Stimulated activated CD8-positive, alpha-beta memory T cell treated with anti-CD3 and anti-CD28 coated beads, Interleukin-4, amount 100 ng/mL, for 48 hours (primary cell): ENCODE measurements around the gene SLC29A2.
"Not testable (repeated sequence)": the region's sequence is repeated elsewhere in the genome, so short reads cannot be mapped to it uniquely, and the experiment has no call there.

Source experiments
- DNase-seq: peaks from one replicate; pipeline ENCODE4 v3.0.0-alpha.2; 2020

SLC29A2 gene

DNA sequence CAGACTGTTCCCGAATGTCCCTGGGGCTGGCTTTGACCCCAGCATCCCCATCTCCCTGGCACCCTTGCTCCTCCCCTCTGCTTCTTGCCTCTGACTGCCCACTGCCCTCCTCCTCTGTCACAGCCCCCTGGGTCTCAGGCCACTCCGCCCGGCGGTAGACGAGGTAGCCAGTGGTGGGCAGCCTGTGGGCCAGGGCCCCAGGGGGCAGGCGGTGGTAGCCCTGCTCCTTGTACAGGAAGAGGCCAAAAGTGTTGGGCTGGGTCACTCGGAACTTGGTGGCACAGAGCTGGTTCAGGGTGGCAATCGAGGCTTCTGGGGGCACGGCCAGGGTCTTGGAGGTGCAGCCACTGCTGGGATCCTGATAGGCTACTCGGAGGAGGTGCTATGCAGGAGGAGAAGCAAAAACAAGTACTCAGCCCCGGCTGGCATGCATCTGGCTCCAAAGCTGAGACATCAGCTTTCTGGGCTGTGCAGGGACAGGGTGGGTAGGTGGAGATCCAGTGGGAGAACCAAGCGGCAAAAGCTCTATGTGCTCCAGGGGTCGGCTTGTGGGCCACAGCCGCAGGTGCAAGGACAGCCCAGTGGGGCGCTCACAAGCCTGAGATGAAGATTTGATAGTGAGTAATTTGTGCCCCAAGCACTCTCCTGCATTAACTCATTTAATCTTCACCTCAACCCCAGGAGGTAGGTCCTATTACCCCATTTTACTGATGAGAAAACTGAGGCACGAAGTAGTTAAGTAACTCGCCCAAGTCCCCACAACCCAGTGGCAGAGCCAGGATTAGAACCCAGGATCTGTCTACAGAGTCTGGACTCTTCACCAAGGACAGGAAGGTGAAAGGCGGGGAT is 39.0 kb downstream of the SLC29A2 start:
- DNase-seq: no peak

DNA sequence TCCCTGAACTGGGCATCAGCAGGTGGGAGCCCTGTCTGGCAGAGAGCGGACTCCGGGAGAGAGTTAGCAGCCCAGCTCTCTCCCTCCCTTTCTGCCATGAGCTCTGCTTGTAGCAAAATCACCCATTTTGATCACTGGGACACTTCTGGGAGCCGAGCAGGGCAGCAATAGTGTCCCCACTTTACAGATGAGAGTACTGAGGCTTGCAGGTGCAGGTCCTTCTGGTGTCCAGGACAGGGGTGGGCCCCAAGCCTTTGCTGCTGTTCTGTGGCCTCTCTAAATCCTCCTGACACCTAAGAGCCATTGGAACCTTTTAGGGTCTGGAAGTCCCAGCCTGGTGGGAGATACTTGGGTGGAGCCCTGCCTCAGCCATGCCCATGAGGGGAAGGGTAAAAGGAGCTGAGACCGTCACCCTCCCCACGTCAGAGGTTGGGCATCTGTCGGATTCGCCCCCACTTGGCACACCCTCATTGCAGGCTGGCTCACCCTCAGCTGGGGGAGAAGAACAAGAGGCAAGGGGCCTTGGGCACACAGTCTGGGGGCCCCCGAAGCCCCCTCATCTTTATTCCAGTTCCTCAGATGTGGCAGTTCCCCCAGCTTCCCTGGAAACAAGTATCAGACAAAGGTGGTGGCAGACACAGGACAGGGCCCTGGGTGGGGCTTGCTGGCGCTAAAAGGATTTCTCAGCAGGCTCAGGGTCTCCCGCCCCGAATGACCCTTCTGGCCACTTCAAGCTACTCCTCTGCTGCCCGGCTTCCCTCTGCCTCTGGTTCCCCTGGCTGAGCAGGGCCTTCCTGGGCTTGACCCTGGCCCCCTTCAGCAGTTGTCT is 39.8 kb downstream of the SLC29A2 start:
- DNase-seq: no peak

DNA sequence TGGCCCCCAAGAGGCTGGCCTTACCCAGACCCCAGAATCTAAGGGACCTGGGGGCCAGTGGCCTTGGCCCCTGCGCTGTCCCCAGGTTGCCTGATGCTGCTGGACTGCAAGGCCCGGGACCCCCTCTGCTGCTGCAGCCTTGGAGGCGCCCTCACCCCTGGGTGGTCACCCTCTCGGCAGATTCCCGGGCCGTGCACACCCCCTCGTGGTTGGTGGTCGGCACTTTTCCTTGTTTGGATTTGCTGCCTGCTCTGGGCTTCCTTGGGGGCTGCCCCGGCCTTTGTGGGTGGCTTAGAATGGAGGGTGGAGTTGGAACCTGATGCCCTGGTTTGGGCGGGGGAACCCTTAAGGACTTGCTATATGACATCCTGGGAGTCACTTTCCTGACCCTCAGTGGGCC is 40.6 kb downstream of the SLC29A2 start:
- DNase-seq: no peak

DNA sequence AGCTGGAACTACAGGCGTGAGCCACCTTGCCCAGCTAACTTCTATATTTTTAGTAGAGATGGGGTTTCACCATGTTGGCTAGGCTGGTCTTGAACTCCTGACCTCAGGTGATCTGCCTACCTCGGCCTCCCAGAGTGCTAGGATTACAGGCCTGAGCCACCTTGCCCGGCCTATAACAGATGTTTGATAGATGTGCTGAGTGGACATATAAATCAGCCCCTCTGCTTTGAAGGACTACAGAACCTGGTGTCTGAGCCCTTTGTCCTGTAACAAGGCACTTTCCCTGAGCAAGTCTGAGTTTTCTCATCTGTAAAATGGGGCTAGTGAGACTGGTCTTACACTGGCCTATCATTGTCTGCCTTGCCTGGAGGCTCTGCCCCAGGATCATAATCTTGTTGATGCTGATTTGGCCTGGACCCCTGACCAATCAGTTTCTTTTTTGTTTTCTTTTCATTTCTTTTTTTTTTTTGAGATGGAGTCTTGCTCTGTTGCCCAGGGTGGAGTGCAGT is 42.3 kb downstream of the SLC29A2 start:
- no peak for DNase-seq

DNA sequence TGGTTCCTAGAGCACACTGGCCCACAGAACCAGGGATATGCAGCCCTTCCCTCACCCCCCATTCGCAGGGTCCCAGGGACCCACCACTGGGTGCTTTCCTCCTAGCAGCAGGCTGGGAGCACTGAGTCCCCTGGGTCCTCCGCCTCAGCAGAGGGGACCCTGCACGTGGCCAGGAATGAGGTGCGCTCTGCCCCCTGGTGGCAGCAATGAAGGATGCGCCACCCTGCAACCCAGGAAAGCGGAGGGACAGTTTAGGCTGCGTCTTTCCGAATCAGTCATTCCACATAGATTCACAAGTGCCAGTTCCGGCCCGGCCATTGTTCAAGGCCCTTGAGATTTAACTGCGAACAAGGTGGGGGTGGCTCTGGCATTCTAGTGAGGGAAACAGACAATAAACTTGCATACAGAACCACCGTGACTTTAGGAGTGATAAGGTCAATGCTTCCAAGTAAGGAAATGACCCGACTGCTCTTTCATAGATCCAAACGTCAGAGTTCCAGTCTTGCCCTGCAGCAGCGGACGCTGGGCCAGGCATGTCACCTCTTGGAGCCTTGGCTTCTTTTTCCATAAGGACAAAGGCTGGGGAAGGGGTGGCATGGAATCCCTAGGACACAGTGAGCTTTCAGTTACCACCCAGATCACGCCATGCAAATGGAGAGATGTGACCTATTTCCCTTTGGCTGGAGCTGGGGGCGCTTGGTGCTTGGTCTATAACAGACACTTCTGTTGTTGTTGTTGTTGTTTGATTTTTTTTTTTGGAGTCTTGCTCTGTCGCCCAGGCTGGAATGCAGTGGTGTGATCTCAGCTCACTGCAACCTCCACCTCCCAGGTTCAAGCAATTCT is 43.0 kb downstream of the SLC29A2 start:
- peak; percentile 89 for DNase-seq

DNA sequence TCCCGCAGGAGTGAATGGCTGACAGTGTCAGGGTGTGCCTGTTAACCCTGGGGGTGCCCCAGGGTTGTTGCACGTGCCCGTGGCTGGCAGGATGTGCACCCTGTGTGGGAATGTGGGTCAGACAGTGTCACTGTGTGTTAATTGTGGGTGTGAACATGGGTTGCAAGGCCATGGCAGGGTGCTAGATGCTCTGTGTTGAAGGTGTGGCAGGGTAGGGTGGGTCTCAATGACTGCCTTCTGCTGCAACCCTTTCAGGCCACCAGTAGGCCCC is 43.6 kb downstream of the SLC29A2 start:
- DNase-seq: no peak

DNA sequence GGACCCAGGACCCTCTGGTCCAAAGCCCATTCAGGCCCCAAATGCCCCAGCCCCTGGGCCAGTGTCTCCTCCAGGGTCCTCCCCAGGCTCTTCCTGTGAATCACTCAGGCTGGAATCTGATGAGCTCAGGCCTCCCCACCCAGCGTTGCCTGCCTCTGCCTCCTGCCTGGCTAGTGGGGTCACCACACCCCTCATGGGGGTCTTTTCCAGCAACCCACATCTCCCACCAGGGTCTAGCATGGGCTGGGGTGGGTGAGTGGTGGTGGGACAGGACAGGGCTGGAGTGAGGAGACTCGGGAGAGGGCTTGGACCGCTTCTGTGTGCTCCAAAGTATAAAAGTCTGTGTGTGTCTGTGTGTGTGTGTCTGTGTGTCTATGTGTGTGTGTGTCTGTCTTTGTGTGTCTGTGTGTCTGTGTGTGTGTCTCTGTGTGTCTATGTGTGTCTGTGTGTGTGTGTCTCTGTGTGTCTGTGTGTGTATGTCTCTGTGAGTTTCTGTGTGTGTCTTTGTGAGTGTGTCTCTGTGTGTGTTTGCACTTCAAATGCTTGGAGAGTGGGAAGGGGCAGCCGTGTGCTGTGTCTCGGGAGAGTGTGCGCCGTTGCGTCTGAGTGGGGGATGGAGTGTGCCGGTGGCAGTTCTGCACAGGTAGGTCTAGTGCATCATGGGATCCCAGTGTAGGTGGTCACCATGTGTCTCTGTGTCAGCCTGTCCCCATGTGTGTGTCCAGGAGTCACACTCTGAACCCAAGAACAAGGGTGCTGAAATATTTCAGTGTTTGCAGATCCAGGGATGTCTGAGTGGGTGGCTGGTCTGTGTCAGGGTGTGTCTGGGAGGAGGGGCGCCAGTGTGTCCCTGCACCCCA is 44.2 kb downstream of the SLC29A2 start:
- DNase-seq: no peak

DNA sequence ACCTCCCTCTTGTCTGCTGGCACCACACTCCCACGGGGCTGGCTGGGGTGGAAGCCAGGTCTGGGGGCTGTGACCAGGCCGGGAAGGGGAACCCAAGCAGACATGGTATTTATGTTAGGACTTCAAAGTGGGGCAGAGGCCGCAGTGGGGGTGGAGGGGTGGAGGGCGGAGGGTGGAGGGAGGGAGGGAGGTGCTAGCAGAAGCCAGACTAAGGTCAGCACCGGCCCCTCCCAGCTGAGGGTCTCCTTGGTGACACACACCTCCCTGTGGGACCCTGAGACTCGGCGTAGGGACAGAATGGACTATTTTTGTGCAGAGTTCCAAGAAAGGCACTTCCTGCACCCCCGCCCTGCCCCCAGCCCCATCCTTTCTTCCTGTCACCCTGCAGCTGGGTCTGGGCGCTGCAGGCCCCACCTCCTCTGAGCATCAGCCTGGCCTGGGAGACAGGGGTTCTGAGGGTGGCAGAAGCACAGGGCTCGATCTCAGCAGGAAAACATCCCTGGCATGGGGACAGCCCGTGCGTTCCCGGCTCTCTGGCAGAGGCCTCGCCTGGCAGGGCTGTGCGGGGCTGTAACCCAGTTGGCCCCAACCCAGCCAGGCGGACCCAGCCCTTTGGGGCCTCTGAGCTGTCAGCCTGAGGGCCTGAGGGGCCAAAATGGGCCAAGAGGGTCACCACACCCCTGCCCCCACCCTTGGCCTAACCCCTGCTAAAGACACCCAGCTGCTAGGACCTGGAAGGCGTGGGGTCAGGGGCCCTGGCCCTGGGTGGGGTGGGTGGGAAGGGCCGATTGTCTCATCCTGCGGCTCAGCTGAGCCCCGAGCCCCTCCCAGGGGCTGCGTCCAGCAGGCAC is 45.1 kb downstream of the SLC29A2 start:
- DNase-seq: no peak

DNA sequence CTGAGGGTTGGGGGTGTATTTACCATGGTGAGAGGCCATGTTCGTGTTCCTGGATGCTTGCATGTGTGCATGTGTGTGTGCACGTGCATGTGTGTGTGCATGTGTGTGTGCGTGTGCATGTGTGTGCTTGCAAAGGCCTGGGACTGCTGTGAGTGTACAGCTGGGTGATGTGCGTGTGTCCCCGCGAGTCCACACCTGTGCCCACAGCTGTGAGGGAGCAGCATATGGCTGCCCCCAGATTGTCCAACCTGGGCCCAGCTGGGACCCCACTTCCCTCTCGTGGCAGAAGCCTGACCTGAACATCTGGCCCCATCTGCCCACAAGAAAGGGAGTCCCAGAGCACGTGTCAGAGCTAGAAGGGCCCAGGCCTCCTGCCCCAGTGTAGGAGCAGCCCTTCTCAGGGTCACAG is 46.3 kb downstream of the SLC29A2 start:
- no peak for DNase-seq

DNA sequence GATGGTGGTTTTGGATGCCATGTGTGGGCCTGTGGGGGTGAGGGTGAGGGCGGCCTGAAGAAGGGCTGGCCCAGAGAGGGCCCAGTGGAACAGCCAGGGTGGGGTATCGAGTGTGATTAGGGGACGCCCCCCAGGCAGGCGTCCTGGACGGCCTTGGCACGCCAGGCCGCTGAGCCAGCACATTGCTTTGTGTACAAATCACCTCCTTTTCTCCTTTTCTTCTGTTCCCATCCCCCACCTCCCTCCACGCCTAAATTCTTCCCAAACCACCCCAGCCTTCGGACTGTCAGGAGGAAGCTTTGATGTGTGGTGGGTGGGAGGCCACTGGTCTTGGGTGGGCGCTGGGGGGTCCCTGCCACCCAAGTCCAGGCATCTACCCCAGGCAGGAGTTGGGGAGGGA is 46.9 kb downstream of the SLC29A2 start:
- no peak for DNase-seq

DNA sequence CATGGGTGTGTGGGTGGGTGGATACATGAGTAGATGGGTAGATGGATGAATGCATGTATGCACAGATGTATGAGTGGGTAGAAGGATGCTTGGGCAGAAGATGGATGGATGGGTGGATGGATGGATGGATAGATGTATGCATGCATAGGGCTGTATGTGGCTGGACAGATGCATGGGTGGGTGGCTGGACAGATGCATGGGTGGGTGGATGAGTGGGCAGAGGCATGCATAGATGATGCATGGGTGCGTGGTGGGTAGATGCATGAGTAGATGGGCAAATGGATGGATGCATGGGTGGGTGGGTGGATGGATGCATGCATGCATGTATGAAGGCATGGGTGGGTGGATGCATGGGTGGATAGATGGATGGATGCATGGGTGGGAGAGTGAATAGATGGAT is 47.9 kb downstream of the SLC29A2 start:
- no peak for DNase-seq

DNA sequence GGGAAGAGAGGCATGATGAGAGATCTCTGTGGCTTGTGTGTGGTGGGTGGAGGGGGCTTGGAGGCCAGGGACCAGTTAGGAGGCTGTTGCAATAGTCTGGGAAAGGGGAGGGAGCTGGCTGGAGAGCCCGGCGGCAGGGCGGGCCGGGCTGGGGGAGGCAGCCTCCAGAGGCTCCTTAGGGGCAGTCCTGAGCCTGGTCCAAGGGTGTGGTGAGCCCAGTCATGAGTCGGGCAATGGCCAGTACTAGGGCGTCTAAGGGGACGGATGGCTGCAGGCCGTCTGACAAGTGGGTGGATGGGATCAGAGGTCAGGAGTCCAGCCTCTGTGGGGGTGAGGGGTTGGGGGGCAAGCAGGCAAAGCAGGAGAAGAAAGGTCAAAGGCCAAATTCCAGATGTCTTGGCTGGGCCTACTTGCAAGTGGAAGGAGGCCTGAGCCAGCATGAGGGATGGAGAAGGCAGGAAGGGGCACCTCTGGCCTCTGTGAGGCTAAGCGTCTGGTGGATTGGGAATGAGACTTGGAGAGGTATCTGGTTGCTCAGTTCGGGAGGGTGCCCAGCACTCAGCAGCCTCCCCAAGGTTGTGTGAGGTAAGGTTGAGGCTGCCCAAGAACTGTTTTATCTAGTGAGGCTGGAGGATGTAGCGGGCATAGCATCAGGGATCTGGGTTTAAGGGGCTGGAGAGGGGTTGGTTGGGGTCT is 48.7 kb downstream of the SLC29A2 start:
- no peak for DNase-seq

DNA sequence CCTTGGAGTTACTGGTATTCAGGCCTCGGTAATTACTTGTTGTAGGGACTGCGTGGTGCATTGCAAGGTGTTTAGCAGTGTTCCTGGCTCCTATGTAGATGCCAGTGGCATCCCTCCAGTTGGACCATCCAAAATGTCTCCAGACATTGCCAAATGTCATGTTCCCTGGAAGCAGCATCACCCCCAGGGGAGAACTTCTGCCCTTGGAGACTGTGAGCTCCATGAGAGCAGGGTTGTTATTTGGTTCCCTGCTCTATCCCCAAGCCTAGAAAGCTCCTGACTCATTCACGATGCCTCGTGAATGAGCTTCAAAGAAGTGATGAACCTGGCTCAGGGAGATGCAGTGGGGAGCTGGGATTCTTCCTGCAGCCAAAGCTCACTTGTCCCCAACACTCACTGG is 50.0 kb downstream of the SLC29A2 start:
- DNase-seq: no peak

DNA sequence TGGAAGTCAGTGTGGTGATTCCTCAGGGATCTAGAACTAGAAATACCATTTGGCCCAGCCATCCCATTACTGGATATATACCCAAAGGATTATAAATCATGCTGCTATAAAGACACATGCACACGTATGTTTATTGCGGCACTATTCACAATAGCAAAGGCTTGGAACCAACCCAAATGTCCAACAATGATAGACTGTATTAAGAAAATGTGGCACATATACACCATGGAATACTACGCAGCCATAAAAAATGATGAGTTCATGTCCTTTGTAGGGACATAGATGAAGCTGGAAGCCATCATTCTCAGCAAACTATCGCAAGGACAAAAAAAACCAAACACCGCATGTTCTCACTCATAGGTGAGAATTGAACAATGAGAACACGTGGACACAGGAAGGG is 50.8 kb downstream of the SLC29A2 start:
- not testable (repeated sequence) for DNase-seq

DNA sequence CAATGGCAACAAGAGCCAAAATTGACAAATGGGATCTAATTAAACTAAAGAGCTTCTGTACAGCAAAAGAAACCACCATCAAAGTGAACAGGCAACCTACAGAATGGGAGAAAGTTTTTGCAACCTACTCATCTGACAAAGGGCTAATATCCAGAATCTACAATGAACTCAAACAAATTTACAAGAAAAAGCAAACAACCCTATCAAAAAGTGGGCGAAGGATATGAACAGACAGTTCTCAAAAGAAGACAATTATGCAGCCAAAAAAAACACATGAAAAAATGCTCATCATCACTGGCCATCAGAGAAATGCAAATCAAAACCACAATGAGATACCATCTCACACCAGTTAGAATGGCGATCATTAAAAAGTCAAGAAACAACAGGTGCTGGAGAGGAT is 51.3 kb downstream of the SLC29A2 start:
- DNase-seq: not testable (repeated sequence)

DNA sequence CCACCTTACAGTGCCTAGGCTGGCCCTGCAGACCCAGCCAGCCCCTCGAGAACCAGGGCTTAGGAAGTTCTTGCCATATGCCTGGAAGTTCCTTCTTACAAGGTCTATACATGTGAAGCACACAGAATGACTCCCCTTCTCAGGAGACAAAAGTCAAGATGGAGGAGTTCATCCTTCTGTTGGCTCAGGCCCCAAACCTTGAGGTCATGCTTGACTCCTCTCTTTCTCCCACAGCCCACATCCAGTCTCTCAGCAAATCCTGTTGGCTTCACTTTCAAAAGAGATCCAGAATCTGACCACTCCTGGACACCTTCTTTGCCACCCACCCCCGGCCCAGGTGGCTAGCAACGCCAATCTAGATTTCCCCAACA is 53.0 kb downstream of the SLC29A2 start:
- DNase-seq: no peak

DNA sequence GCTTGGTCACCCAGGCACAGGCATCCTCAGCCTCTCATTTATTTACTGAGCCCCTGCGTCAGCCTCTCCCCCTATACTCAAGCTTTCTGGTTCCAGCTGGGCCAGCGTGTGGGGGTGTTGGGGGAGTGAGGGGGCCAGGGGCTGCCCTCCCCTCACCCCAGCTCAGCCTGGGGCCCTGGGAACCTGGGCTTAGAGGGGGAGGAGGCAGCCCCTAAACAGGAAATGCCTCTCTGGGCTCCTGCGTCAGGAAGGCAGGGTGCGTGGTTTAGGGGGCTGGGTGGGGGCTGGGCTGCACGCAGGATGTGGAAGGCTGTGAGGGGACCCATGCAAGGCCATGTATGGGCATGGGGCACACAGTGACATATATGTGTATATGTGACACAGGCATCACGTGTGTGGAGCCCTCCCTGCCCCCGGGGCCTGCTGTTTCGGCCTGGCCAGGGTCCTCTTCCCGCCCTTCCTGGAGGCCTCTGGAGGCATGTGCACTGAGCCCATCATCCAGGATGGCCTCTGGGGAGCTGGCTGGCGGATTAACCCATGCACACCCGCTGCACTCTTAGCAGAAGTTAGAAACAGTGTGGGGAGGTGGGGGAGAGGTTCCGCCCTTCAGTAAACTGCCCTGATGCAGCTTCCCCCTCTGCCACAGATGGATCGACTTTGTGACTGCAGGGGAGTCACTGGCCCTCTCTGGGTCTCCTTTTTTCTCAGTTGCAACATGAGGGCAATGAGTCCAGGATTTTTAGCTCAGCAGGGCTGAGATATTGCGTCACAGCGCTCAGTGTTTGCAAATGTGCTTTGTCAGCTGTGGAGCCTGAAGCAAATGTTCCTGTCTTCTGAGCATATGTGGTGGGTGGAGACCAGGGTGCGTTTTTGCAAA is 53.6 kb downstream of the SLC29A2 start:
- DNase-seq: peak; percentile 73

DNA sequence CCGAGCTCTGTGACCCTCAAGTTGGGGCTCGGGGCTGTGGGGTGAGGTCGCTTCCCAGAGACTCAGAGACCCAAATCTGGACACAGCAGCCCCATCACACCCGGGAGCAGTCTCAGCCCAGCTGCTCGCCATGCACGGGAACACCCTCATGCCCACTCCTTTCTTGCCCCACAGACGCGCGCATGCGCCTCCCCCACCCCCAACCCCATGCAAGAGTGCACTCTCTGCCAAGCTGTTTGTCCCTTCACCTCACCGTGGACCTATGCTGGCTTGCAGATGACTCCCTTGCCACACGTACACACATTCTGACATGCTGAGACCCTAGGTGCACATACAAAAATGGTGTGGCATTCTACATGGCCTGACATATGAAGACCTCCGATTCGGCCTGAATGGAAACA is 54.2 kb downstream of the SLC29A2 start:
- peak; percentile 69 for DNase-seq

DNA sequence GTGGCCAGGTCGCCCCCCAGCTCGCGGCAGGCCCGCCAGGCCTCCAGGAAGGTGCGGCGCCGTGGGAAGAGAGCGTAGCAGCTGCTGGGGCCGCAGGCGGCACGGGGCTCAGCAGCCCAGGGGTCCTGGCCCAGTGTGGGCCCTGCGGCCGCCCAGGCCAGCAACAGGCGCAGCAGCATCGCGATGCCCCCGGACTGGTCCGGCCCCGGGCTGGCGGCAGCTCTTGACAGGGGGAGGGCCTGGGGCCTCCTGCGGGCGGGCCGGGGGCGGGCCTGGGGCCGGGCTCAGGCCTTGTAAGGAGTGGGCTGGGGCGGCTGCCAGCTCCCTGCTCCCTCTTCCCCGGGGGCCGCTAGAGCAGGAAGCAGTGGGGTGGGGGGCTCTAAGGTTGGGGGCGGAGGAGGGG is 54.7 kb downstream of the SLC29A2 start, which contains the start of gene CD248:
Gene CD248, minus strand, starts transcription at position 196 of the 403 bp plus-strand sequence. Its CDS starts 17 bp downstream, at position 179.
- peak; percentile 36 for DNase-seq
